ENCODE data around the gene AFDN.

AFDN gene

DNA sequence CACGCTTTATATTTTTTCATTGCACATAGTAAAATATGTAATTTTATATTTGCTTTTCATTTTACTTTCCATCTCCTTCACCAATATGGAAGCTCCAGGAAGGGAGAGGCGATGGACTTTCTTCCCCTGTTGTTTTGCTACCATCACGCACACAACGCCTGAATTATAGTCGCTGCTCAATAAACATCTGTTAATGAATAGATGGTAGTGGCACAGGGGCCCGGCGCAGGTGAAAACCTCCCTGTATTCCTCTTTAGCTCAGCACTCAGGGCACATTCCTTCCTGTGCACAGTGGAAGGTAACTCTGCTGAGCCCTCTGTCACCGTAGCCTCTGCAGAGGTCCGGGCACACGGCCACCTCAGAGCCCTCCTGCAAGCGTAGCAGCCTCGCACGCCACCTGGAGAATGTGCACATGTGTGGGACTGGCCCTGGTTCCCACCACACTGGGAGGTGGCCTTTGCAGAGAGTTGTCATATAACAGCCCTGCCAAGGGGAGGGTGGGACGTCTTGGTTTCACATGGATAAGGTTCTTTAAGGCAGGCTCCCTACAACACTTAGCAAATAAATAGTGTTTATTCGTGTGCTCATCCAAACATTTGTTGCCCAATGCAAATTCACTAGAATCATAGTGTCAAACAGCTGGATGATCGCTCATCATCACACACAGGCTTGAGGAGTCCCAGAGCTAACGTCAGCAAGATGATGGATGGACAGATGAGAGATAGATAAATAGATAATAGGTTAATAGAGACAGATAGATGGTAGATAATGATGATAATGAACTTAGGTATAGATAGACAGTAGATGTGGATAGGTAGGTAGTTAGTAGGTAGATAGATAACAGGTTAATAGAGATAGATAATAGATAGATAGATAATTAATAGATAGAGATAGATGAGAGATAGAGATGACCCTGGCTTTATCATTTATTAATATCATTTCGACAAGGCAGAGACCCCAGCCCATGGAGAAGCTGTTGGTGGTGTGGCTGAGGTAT, 32.3 kb upstream of the AFDN start:
- DNase-seq (ENCODE audit: low read depth in 2 of 2): no peak

DNA sequence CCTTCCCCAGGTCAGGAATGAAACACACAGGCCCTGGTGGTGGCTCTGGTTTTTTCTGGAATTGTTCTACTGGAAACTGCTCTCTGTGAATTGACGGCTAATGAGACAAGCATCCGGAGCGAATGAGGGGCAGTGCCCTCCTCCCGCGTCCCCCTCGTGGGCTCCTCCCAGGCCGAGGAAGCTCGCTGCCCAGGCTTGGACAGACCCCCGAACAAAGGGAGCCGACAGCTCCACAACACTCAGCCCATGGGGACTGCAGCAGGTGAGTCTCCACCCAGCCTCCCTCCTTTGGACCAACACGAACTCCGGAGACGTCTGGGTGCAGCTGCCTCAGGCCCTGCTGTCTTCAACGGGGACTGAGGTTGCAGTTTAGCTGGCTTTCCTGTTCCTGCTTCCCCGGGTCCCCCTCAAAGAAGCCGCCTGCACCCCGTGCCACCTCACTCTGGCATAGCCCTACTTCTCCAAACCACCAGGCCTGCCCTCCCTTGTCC, 31.3 kb upstream of the AFDN start:
- no peak for DNase-seq (ENCODE audit: low read depth in 2 of 2)

- no peak for DNase-seq (ENCODE audit: low read depth in 2 of 2)
Measured at GRCh38 chr6:167795874-167796191, 30.9 kb upstream of the AFDN start.

DNA sequence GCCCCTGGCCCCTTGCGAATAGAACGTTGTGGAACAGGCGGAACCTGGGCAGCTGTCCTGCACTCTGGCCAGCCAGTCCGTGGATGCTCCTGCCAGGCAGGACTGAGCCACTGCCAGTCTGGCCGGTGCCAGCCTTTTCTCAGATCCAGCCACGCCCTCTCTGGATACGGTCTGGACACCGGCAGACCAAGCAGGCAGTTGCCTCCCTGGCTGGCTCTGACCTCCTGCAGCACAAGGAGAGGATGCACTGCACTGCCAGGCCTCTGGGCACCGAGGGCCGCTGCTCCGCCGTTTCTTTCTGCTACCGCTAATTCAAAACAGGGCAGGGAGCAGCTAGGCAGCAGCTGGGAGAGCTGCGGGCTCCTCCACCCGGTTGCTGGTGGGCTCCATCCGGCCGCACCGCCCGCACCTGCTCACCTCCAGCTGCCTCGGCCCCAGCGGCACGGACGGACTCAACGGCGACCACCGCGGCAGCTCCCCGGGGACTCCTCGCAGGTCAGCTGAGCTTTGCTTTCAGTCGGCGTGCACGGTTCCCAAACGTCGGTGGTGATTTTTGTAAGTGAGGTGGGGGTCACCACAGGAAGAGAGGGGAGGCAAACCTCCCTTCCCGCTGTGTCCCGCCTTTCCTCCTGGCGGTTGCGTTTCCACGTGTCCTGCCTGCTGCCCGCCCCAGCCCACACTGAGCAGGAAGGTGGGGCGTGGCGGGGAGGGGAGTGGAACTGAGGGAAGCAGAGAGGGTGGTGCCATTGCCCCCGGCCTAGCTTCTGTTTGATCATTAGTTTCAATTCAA, 30.3 kb upstream of the AFDN start:
- DNase-seq (ENCODE audit: low read depth in 2 of 2): no peak

DNA sequence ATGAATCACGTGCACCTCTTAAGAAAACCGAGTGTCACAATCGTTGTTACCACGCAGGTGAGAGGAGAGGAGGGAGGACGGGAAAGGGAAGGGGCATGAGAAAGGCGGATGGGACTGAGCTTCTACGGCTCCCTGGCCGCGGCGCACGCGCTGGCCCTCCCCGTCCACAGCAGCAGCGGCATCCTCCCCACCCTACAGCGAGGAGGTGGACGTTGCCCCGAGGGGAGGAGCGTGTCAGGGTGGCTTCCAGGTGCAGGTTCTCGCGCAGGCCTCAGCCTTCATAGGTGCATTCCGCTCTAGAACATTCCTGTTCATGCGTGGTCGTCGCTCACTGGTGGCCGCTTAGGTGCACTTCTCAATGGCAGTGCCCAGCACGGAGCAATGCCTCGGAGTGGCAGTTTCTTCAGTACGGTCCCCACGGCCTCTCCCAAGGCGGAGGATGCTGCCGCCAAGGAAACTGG, 29.7 kb upstream of the AFDN start:
- no peak for DNase-seq (ENCODE audit: low read depth in 2 of 2)

DNA sequence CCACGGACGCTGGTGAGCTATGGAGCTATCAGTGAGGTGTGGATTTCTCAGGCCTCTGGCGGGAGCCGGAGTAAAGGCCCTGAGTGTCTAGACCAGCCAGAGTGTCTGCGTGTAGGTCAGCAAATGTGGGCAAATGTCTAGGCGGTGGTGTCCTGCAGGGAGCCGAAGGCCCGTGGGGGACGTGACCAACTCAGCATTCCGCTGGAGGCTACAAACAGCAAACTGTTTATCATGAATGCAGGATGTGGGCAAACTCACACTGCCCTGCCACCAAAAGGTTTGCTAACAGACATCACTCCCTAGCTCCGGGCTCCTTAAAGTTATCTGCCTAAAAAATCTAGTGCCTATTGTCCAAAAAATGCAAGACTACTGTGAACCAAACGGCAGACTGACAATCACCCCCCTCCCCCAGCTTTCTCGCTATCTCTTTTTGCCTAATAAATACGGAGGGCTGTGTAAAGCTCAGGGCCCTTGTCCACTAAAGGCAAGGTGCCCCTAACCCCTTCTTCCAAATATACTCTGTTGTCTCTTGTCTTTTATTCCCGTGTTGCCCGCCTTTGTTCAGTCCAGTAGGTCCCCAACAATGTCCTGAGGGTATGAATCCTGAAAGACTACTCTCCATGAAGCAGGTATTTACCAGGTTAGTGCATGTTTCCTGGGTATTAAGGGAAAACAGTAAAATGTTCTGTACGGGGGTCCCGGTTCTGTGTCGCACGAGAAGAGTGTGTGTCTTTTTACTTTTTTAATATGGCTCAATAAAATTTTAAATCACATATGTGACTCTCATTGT, 29.0 kb upstream of the AFDN start:
- no peak for DNase-seq (ENCODE audit: low read depth in 2 of 2)

DNA sequence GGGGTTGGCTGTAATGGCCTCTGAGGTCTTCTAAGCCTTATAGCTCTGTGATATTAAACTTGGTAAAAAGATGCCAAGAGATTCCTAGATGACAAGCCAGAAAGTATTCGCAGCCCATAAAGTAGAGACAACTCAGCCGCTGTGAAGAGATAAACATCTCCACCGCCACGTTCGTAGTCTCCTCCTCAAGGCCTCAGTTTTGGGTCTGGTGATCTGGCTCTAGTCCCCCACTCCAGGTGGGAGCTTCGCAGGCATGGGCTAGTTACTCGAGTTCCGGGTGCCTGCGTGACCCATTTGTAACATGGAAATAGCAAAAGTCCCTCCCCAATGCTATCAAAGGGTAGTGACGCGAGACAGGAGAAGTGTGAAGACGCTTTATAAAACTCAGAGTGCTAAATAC, 28.3 kb upstream of the AFDN start:
- DNase-seq (ENCODE audit: low read depth in 2 of 2): no peak

GRCh38 chr6:167799033-167799821, 27.5 kb upstream of the AFDN start:
- DNase-seq (ENCODE audit: low read depth in 2 of 2): no peak

DNA sequence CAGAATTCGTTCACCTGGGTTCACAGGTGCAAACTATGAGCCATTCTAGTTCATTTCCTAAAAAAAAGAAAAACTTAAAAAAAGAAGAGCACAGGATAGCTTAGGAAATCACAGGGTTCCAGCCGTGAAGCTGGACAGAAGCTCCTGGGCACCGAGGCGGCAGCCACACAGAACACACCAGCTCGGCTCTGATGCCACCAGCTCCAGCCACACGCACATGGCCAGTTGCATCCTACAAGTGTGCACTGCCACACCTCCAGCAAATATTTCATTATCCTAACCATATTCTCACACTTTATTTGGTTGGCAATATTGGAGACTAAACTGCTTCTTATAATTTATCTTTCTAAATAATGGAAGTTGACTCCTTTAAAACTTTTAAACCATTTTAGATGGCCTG, 26.2 kb upstream of the AFDN start:
- no peak for DNase-seq (ENCODE audit: low read depth in 2 of 2)

GRCh38 chr6:167801263-167801662, 25.4 kb upstream of the AFDN start:
- DNase-seq (ENCODE audit: low read depth in 2 of 2): no peak

GRCh38 chr6:167802339-167802738, 24.4 kb upstream of the AFDN start:
- DNase-seq (ENCODE audit: low read depth in 2 of 2): no peak

- DNase-seq (ENCODE audit: low read depth in 2 of 2): no peak
Measured at GRCh38 chr6:167803816-167804215, 22.9 kb upstream of the AFDN start.

GRCh38 chr6:167804281-167805013, 22.3 kb upstream of the AFDN start:
- DNase-seq (ENCODE audit: low read depth in 2 of 2): no peak

- no peak for DNase-seq (ENCODE audit: low read depth in 2 of 2)
Measured at GRCh38 chr6:167805349-167806060, 21.2 kb upstream of the AFDN start.

- no peak for DNase-seq (ENCODE audit: low read depth in 2 of 2)
Measured at GRCh38 chr6:167806061-167806700, 20.5 kb upstream of the AFDN start.

- no peak for DNase-seq (ENCODE audit: low read depth in 2 of 2)
Measured at GRCh38 chr6:167807200-167807599, 19.5 kb upstream of the AFDN start.

GRCh38 chr6:167807756-167808155, 19.0 kb upstream of the AFDN start:
- no peak for DNase-seq (ENCODE audit: low read depth in 2 of 2)

GRCh38 chr6:167811040-167811439, 15.7 kb upstream of the AFDN start:
- no peak for DNase-seq (ENCODE audit: low read depth in 2 of 2)

DNA sequence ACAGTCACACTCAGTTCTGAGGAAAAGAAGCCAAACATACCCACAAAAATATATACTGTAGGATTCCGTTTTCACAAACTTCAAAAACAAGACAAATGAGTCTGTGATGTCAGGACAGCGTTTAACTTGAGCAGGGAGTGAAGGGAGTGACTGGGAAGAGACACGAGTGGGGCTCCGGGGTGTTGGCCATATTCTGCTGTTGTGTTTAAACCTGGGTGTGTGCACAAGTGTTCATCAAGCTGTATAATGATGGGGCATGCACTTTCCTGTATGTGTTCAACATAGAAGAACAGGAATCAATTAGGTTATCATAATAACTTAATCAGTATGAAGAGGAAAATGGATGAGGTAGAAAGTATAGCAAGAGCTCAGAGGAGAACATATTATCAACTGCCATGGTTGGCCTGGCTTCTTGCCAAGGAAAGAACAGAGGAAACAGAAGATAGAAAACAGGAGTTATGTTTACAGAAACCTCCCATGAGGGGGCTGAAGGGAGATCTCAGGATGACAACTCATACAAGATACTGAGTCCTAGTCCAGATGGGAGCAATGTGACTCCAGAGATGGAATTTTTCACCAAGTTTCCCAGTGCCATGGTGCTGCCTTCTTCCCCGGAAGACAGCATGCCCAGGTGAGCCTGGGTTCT, 15.1 kb upstream of the AFDN start:
- no peak for DNase-seq (ENCODE audit: low read depth in 2 of 2)

All from stimulated activated CD8-positive, alpha-beta memory T cell treated with anti-CD3 and anti-CD28 coated beads, Interleukin-7, amount 100 ng/mL, for 4 hours (primary cell).